K562 (cell line): ENCODE measurements around the gene ATAD2B. TPM values are rescaled to one million over a fixed set of nuclear protein-coding genes. Genes with fewer than 3 reads are reported as not detected.
A peak's percentile ranks its signal among the peaks of the same experiment; 100 is the strongest.

Experiments
- ATAC-seq: fragments of 200-7000 bp; cut with Tn5 transposase; 3 replicates; pipeline ENCODE4 v1.9.1; 2020; ENCODE audit warnings: moderate library complexity
- BruUV-seq: library from RNA; stranded (reverse); fragments of 400-500 nt; replicated peaks from 2 replicates; lab custom pipeline; 2021; lab: Mats Ljungman, UMichigan
- CTCF ChIA-PET: fragments of 300-600 bp; formaldehyde crosslinking; extraction: SDS; loops from one replicate; lab custom pipeline; 2021; ENCODE audit warnings: low intra/inter-chr PET ratio; lab: Yijun Ruan, JAX
- POLR2A ChIA-PET: fragments of 300-600, 350-650 bp; sonication (Branson Sonifier 250); formaldehyde crosslinking; extraction: SDS; loops from one replicate; lab custom pipeline; 2021; ENCODE audit warnings: antibody characterized with exemption, inconsistent platforms; lab: Yijun Ruan, JAX
- DNase-seq, 4 experiments: peaks; one replicate each; pipeline versions ENCODE4 v3.0.0 to v3.0.0-alpha.2; 2011 to 2018; ENCODE audit warnings: low spot score in 3 of 4, mixed read lengths in 3 of 4; ENCODE audit errors: extremely low read depth in 1 of 4
- FAIRE-seq: peaks from 2 replicates; lab custom pipeline; 2011; peaks lifted over from hg19 to GRCh38; lab: Jason Lieb, UNC
- H2AFZ ChIP-seq: 2 replicates; pipeline ENCODE4 v1.6.0; 2011; ENCODE audit warnings: low read depth, low read length, control low read depth, inconsistent platforms
- H3K27ac ChIP-seq: fragments of 200-600 bp; 3 replicates; pipeline ENCODE4 v1.8.0; 2011; ENCODE audit warnings: low read depth, mild to moderate bottlenecking, control low read depth, inconsistent platforms, low read length, moderate library complexity, mixed read lengths; ENCODE audit errors: extremely low read depth
- H3K27me3 ChIP-seq, 2 experiments: fragments of 300-600 bp in 1 of 2; 2 replicates in 1 of 2; 3 replicates in 1 of 2; pipeline versions ENCODE4 v1.6.0 to v1.8.0; 2011; ENCODE audit warnings: inconsistent platforms in 2 of 2, low read length in 2 of 2, mild to moderate bottlenecking in 1 of 2, mixed read lengths in 1 of 2, moderate library complexity in 1 of 2; ENCODE audit not compliant: control insufficient read depth in 2 of 2, insufficient read depth in 2 of 2
- H3K36me3 ChIP-seq: fragments of 300-600 bp; 3 replicates; pipeline ENCODE4 v1.8.0; 2011; ENCODE audit warnings: mild to moderate bottlenecking, low read length, inconsistent platforms; ENCODE audit not compliant: control insufficient read depth, insufficient read depth
- H3K4me1 ChIP-seq, 2 experiments: fragments of 200-600 bp in 1 of 2; replicated peaks in 1 of 2; 2 replicates in 1 of 2; 3 replicates in 1 of 2; pipeline versions ENCODE4 v1.5.1 to v1.8.0; 2011; ENCODE audit warnings: inconsistent platforms in 2 of 2, low read length in 2 of 2, mild to moderate bottlenecking in 1 of 2, mixed read lengths in 1 of 2, moderate library complexity in 1 of 2; ENCODE audit not compliant: control insufficient read depth in 2 of 2, insufficient read depth in 2 of 2
- H3K4me2 ChIP-seq: 2 replicates; pipeline ENCODE4 v1.6.1; 2011; ENCODE audit warnings: low read length, control low read depth, inconsistent platforms, mixed read lengths; ENCODE audit not compliant: insufficient read depth
- H3K4me3 ChIP-seq: fragments of 200-600 bp; sonication (generic), shearing (Covaris generic); 2 replicates; pipeline ENCODE4 v1.5.1; 2016; ENCODE audit warnings: control low read depth, inconsistent platforms
- H3K79me2 ChIP-seq: fragments of 200-600 bp; 3 replicates; pipeline ENCODE4 v1.8.0; 2011; ENCODE audit warnings: low read length, inconsistent platforms; ENCODE audit not compliant: control insufficient read depth, insufficient read depth
- H3K9ac ChIP-seq, 2 experiments: 2 replicates each; pipeline versions ENCODE4 v1.6.0 to v1.6.1; 2011; ENCODE audit warnings: low read depth in 2 of 2, low read length in 2 of 2, control low read depth in 1 of 2, inconsistent platforms in 1 of 2, mild to moderate bottlenecking in 1 of 2, mixed read lengths in 1 of 2; ENCODE audit not compliant: insufficient read depth in 1 of 2
- H3K9me1 ChIP-seq: one replicate; pipeline ENCODE4 v1.6.0; 2011; ENCODE audit warnings: inconsistent platforms, mild to moderate bottlenecking, low read length, moderate library complexity; ENCODE audit not compliant: control insufficient read depth, insufficient read depth
- H3K9me3 ChIP-seq: replicated peaks from 2 replicates; pipeline ENCODE4 v1.5.1; 2011; ENCODE audit warnings: low read depth, low read length, inconsistent platforms; ENCODE audit not compliant: control insufficient read depth, insufficient read depth
- H4K20me1 ChIP-seq: replicated peaks from 2 replicates; pipeline ENCODE4 v1.6.1; 2011; ENCODE audit warnings: low read length, inconsistent platforms, mixed read lengths; ENCODE audit not compliant: control insufficient read depth, insufficient read depth
- ARID2 ChIP-seq: fragments of 450-650 bp; IDR thresholded peaks from 2 replicates; pipeline ENCODE4 v1.6.1; 2017; ENCODE audit warnings: antibody characterized with exemption, mild to moderate bottlenecking
- BMI1 ChIP-seq: fragments of 150-350 bp; IDR thresholded peaks from 2 replicates; pipeline ENCODE4 v1.6.1; 2014; ENCODE audit warnings: low read length
- C11orf30 ChIP-seq: fragments of 450-650 bp; IDR thresholded peaks from 2 replicates; pipeline ENCODE4 v1.6.1; 2016; ENCODE audit warnings: low read depth, mild to moderate bottlenecking
- CHCHD3 ChIP-seq: fragments of 250-450 bp; sonication (Bioruptor Pico); IDR thresholded peaks from 2 replicates; pipeline ENCODE4 v2.1.2; 2022; ENCODE audit warnings: mild to moderate bottlenecking
- GATAD2B ChIP-seq: fragments of 450-650 bp; IDR thresholded peaks from 2 replicates; pipeline ENCODE4 v1.6.1; 2017; ENCODE audit warnings: mild to moderate bottlenecking, borderline replicate concordance
- MAFG ChIP-seq: fragments of 450-650 bp; conservative IDR thresholded peaks from 2 replicates; pipeline ENCODE4 v1.6.1; 2016; ENCODE audit warnings: missing genetic modification characterization, missing compliant biosample characterization
- MAFK ChIP-seq: IDR thresholded peaks from 2 replicates; pipeline ENCODE4 v1.6.1; 2011; ENCODE audit warnings: low read length, improper control_type of control experiment
- MCM2 ChIP-seq: fragments of 450-650 bp; IDR thresholded peaks from 2 replicates; pipeline ENCODE4 v1.6.1; 2017; ENCODE audit warnings: low read depth, mild to moderate bottlenecking
- MECOM ChIP-seq: fragments of 250-450 bp; sonication (Bioruptor Pico); IDR thresholded peaks from 2 replicates; pipeline ENCODE4 v1.8.0; 2022; ENCODE audit warnings: inconsistent platforms
- POLR2A ChIP-seq: fragments of 450-650 bp; conservative IDR thresholded peaks from 2 replicates; pipeline ENCODE4 v1.6.1; 2016
- RBBP5 ChIP-seq: fragments of 200-600 bp; sonication (generic); IDR thresholded peaks from 2 replicates; pipeline ENCODE4 v1.6.1; 2012; ENCODE audit warnings: borderline replicate concordance, mild to moderate bottlenecking, low read length, control low read depth, inconsistent platforms; ENCODE audit not compliant: insufficient read depth, poor library complexity, severe bottlenecking
- RFX7 ChIP-seq: fragments of 250-450 bp; sonication (Bioruptor Pico); IDR thresholded peaks from 2 replicates; pipeline ENCODE4 v1.5.1; 2021; ENCODE audit warnings: mild to moderate bottlenecking
- SMAD4 ChIP-seq: fragments of 250-450 bp; sonication (Bioruptor Pico); conservative IDR thresholded peaks from 2 replicates; pipeline ENCODE4 v1.8.0; 2021; ENCODE audit warnings: inconsistent platforms, mild to moderate bottlenecking, moderate library complexity
- ZKSCAN8 ChIP-seq: fragments of 200-800 bp; sonication (Bioruptor generic); IDR thresholded peaks from 2 replicates; pipeline ENCODE4 v1.6.1; 2016; ENCODE audit warnings: missing genetic modification characterization, missing compliant biosample characterization
- ZNF24 ChIP-seq: fragments of 450-650 bp; IDR thresholded peaks from 2 replicates; pipeline ENCODE4 v1.6.1; 2016
- ZNF253 ChIP-seq: fragments of 250-450 bp; sonication (Bioruptor Pico); conservative IDR thresholded peaks from 2 replicates; pipeline ENCODE4 v1.6.1; 2021; ENCODE audit warnings: mild to moderate bottlenecking
- ZNF316 ChIP-seq: fragments of 450-650 bp; IDR thresholded peaks from 2 replicates; pipeline ENCODE4 v1.6.1; 2016
- ZNF830 ChIP-seq: fragments of 250-450 bp; sonication (Bioruptor Pico); IDR thresholded peaks from 2 replicates; pipeline ENCODE4 v1.5.0; 2021; ENCODE audit warnings: mild to moderate bottlenecking
- WGBS: fragments of 100-300 bp; shearing (Covaris generic); methylation state at CpG from one replicate; pipeline ENCODE4 v1.1.6; 2016; ENCODE audit warnings: low coverage, mixed read lengths; ENCODE audit not compliant: insufficient coverage; ENCODE audit errors: missing lambda C conversion rate; 5-methylcytosine and 5-hydroxymethylcytosine counted together
- in situ Hi-C: fragments of 300-500 bp; cut with MboI; formaldehyde crosslinking; loops from 4 replicates; pipeline ENCODE4 v1.15.0; 2018; ENCODE audit warnings: inconsistent platforms, mixed read lengths
- intact Hi-C: fragments of 100-400 bp; cut with micrococcal nuclease; formaldehyde crosslinking; loops from 2 replicates; pipeline ENCODE4 v1.14.2; 2022
- polyA plus RNA-seq, 8 experiments: library from polyadenylated mRNA; depleted of rRNA in 4 of 8; stranded (reverse) in 5 of 8; unstranded in 3 of 8; fragments of >200 nt; fragmentation: Nextera tagmentation in 2 of 8; fragmentation: Illumina TruSeq in 1 of 8; extraction: Ambion mirVana in 2 of 8; extraction: Trizol in 1 of 8; gene quantifications; 2 replicates each; pipeline versions ENCODE4 v1.2.1 to v1.2.3, GENCODE V29; 2011 to 2014; ENCODE audit warnings: inconsistent platforms in 1 of 8, missing spikeins in 1 of 8
- total RNA-seq, 7 experiments: library from RNA; depleted of rRNA in 6 of 7; stranded (reverse); fragments of >200 nt in 6 of 7; fragmentation: Illumina TruSeq in 2 of 7; extraction: Trizol in 2 of 7; gene quantifications; 2 replicates each; pipeline versions ENCODE4 v1.2.1 to v1.2.3, GENCODE V29; 2011 to 2021; ENCODE audit warnings: low replicate concordance in 1 of 7
- TF ChIP-seq, protein P1 (sequence below), 2 experiments: IDR thresholded peaks in 1 of 2; conservative IDR thresholded peaks in 1 of 2; 2 replicates each; pipeline ENCODE4 v1.6.1; 2016; ENCODE audit warnings: low read depth in 2 of 2, mild to moderate bottlenecking in 1 of 2, missing compliant biosample characterization in 1 of 2, missing genetic modification characterization in 1 of 2, moderate library complexity in 1 of 2

ATAD2B gene
- total and polyA plus RNA-seq, 9 of the 15 experiments (the other 6 are each of a cell fraction or from before 2014, with no cell fraction given) = 3.2 to 21.6 (median 11.4) TPM

DNA sequence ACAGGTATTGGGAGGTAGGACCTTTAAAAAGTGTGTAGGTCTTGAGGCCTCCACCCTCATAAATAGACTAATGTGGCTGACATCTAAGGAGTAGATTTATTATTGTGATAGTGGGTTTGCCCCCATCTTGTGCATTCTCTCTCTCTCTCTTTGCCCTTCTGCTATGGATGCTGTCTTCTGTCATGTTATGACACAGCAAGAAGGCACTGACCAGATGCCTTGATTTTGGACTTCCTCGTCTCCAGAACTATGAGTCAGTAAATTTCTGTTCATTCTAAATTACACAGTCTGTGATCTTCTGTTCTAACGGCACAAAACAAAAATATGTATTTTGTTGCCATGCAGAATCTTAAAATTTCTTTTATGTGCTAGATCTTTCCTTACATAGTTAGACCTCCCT lies 66.9 kb downstream of the ATAD2B start:
- ATAC-seq (peak; percentile 39; the same call in 1 of the 3 replicates), FAIRE-seq (no peak), DNase-seq (peak in 1 of 4 experiments; percentile 4)
- no peak overlapping the region for H3K4me3 ChIP-seq
- no peak overlapping the region for H3K9ac ChIP-seq
- H3K36me3 ChIP-seq = peaks cover 33% of the 10 kb centered on the region; the same call in 1 of the 3 replicates
- H2AFZ ChIP-seq = no peak overlapping the region
- ChIA-PET POLR2A (no interaction called here), CTCF (no interaction called here)
- WGBS = 66% methylated on average over 2 of the region's 2 CpGs
- BruUV-seq = no TSS peak
- H3K9me1 ChIP-seq = no peaks in the 10 kb centered on the region
- H3K27ac ChIP-seq = peak overlapping the region; percentile 30; the same call in 1 of the 3 replicates
- no peaks in the 10 kb centered on the region for H4K20me1 ChIP-seq
- no peaks in the 10 kb centered on the region for H3K79me2 ChIP-seq
- H3K4me2 ChIP-seq = no peak overlapping the region
- no peaks in the 10 kb centered on the region for H3K27me3 ChIP-seq
- TF ChIP-seq, protein P1, sequence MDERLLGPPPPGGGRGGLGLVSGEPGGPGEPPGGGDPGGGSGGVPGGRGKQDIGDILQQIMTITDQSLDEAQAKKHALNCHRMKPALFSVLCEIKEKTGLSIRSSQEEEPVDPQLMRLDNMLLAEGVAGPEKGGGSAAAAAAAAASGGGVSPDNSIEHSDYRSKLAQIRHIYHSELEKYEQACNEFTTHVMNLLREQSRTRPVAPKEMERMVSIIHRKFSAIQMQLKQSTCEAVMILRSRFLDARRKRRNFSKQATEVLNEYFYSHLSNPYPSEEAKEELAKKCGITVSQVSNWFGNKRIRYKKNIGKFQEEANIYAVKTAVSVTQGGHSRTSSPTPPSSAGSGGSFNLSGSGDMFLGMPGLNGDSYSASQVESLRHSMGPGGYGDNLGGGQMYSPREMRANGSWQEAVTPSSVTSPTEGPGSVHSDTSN (CRISPR knock-in tag; IDR thresholded peaks at IDR 0.05; ENCODE audit: low read depth) = no peak
- TF ChIP-seq, protein P1 (tag; conservative IDR thresholded peaks at IDR 0.05; ENCODE audit: low read depth) = peak; percentile 48
- TF ChIP-seq BMI1 (no peak), SMAD4 (CRISPR knock-in tag) (no peak), ZKSCAN8 (CRISPR knock-in tag) (no peak), ZNF24 (no peak), POLR2A (no peak), MAFK (peak; percentile 23; the same call in 1 of the 2 replicates), MCM2 (no peak), MAFG (peak; percentile 65), RBBP5 (no peak), ARID2 (no peak), MECOM (no peak), ZNF253 (CRISPR knock-in tag) (no peak), ZNF830 (CRISPR knock-in tag) (no peak), CHCHD3 (CRISPR knock-in tag) (no peak), GATAD2B (no peak), ZNF316 (peak; percentile 70), RFX7 (no peak), C11orf30 (peak; percentile 67)
- no peaks in the 10 kb centered on the region for H3K9me3 ChIP-seq
- intact Hi-C loops = no loop called here
- no peaks in the 10 kb centered on the region; a peak in 1 of 5 replicates for H3K4me1 ChIP-seq
- in situ Hi-C loops = no loop called here
